Activated T-helper 1 cell treated with Interleukin-2 at 50 U/mL for 16 hours (primary cell): ENCODE data around the gene ARL15.

ENCODE experiments used
- DNase-seq: peaks from one replicate; pipeline ENCODE4 v3.0.0-alpha.2; 2020; ENCODE audit warnings: low read depth

The ARL15 gene

DNA sequence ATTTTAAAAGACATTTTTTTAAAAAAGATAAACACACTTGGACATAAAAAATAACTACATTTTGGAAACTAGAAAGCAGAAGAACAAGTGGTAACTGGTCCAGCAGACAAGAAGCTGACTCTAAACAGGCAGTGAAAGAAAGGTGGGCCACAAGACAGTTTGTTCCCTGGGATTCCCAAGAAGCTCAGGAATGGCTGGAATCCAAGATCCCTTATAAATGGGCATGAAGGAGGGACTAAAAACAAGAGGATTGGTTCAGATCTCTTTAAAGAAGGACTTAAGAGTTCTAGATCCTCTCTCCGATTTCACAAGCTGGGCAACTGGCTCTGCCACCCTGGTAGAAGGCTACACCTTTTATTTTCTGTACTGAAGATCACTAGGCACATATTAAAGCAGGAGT, 102.8 kb downstream of the ARL15 start:
- no peak for DNase-seq

DNA sequence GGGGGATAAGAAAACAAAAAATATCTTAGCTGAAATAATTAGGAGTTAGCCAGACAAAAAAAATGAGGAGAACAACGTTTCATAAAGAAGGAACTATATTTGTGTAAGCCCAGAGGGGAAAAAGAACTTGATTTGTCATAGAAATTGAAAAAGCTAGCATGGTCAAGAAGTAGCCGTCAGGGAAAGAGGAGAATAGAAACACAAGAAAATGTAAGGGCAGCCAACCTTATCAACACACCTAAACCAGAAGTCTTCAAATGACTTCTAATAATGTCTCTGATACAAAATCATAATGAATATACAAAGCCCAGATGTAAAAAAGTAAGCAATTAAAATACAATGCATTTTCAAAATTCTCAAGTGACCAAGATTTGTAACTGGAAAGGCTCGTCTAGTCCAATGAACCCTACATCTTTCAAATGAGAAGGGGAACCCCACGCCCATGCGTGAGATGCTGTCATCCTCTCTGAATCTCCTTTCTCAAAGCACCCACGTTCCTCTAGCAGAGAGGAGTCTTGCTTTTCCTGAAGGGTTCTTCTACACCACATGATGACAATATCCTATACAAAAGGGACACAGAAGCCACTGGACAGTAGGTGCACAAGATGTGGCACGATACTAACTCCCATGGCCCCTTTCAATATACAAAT, 103.7 kb downstream of the ARL15 start:
- no peak for DNase-seq

- no peak for DNase-seq
Measured at GRCh38 chr5:54205918-54206317, 104.5 kb downstream of the ARL15 start.

- no peak for DNase-seq
Measured at GRCh38 chr5:54205453-54205852, 104.9 kb downstream of the ARL15 start.

DNA sequence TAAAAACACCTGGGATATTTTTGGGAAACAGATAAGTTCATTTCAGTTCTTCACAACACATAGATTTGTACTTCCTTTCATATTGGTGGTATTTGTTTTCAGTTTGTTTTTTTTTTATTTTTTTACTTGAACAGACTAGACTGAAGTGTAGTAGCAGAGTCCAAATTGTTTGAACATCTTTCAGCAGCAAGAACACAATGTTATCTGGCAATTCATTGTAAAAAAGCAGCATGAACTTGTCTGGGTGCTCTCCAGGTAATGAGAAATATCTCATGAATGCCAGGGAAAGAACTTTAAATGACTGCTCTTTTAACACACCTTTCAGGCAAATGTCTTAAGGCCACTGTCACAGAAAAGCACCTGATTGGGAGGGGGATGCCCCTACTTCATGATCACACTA, 113.4 kb downstream of the ARL15 start:
- no peak for DNase-seq

DNA sequence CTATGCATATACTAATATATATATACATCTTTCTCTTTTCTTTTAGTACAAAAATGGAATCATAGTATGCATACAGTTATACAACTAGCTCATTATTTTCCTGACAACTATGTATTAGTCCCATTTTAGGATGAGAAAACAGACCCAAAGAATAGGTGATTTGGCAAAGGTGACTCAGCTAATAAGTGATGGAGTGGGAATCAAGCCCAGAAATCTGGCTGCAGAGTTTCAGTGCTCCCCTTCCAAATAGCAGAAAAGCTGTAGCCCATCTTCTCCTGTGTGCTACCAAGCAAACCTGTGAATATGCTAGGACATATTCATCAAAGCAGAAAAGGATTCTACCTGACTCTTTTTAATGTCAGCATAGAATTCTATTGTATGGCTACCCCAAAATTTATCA, 114.7 kb downstream of the ARL15 start:
- DNase-seq, result no peak

GRCh38 chr5:54194318-54194717, 116.1 kb downstream of the ARL15 start:
- DNase-seq, result no peak

- DNase-seq, result no peak
Measured at GRCh38 chr5:54187694-54188093, 122.7 kb downstream of the ARL15 start.

DNA sequence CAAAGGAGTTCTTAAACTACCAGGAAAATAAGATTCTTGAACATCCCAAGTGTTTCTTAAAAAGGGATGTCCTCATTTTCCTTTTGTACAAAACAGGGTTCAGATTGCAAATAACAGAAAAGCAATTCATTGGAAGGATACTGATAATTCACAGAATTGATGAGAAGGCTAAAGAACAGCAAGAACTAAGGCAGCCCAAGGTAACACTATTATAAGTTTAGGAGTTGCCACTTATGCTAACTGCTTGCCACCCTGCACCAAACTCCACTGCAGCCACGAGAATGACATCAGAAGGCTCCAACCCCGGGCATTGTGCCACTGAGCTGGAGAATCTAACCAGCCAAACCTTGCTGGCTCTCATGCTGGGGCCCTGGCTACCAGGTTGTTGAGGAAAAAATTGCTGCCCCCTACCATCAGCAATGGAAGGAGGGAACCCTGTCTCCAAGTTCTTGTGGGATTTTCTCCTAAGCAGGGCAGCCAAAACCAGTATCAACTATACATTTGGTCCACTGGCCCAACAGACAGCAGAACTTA, 123.4 kb downstream of the ARL15 start:
- no peak for DNase-seq

DNA sequence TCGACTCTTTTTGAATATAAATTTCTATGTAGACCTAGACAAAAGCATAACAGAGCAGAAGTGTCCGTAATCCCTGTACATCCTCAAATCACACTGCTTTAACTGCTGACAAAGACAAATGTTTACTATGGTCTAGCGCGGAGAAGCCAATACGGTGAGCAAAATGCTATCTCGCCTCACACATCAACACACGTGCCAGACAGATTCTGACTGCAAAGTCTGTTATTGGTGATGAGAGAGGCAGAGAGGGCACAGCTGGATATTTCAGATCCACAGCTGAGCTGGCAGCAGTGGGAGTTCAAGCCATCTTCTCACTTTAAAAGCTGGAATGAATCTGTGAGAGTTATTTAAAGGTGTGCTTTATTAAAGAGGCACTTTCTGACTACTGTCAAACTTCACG, 124.3 kb downstream of the ARL15 start:
- no peak for DNase-seq

DNA sequence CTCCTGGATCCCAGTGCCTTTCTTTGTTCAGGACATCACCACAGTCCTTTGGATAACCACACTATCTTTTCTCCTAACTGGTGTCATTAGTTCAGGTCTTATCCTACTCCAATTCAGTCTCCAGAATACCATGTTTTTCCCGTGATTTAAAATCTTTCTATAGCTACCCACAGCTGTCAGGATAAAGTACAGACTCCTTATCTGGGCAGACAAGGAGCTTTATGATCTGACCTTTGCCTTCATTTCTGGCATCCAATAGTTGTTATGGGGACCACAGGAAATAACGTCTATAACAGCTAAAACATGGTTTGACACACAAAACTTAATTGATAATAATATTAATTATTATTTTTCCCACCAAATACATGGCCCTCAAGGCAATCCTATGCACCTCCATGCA, 125.6 kb downstream of the ARL15 start:
- DNase-seq, result no peak

DNA sequence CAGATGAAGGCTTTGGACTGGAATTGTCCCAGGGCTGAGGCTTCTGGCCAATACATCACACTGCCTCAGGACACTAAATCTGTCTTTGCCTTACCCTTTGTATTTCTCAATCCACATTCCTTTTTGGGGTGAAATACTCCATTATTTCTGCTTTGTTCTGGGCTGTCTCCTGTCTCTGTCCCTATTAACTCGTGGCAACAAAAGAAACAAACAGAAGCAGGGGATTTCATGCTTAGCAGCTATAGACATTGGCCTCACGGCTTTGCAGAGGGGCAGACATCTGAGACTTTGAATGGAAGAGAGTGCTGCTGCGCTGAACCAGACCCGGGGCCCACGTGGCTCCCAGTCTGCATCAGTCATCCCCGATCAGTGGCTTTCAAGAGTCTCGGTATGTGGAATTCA, 129.7 kb downstream of the ARL15 start:
- no peak for DNase-seq

GRCh38 chr5:54178991-54179390, 131.4 kb downstream of the ARL15 start:
- no peak for DNase-seq

- DNase-seq, result no peak
Measured at GRCh38 chr5:54178207-54178606, 132.2 kb downstream of the ARL15 start.

- no peak for DNase-seq
Measured at GRCh38 chr5:54177058-54177457, 133.3 kb downstream of the ARL15 start.

GRCh38 chr5:54176066-54176830, 134.1 kb downstream of the ARL15 start:
- no peak for DNase-seq

- no peak for DNase-seq
Measured at GRCh38 chr5:54173251-54173650, 137.1 kb downstream of the ARL15 start.

- DNase-seq, result no peak
Measured at GRCh38 chr5:54171645-54172384, 138.6 kb downstream of the ARL15 start.

- DNase-seq, result no peak
Measured at GRCh38 chr5:54165687-54166086, 144.7 kb downstream of the ARL15 start.

DNA sequence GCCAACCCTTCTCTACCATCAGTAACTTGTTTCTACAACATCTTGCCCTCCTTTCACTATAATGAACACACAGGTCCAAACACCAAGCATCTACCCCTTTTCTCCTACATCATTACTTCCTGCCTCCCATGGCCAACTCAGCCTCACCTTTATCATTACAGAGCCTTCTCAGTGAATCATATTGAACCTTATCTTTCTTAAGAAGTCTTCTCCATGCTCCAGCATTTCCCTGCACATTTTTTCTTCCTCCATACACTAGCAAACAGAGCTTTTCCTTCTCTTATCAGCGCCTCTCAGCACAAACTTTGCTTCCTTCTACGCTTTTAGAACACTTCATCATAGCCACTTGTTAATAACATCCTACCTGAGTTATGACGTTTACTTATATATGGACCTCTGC, 148.2 kb downstream of the ARL15 start:
- no peak for DNase-seq

GRCh38 chr5:54160329-54160728, 150.0 kb downstream of the ARL15 start:
- DNase-seq, result no peak

- no peak for DNase-seq
Measured at GRCh38 chr5:54159893-54160195, 150.5 kb downstream of the ARL15 start.
